Skin epidermis (tissue), 12 donors: Measurements from ENCODE around the gene GAL3ST1.
A peak's percentile ranks its signal among the peaks of the same experiment; 100 is the strongest.
"Not testable (repeated sequence)": the region's sequence is repeated elsewhere in the genome, so short reads cannot be mapped to it uniquely, and the experiment has no call there.

Source experiments
- H3K27ac ChIP-seq, 21 experiments: fragments of 200-600 bp; sonication (generic) in 11 of 21; one replicate each; pipeline ENCODE4 v1.5.0; 2020; ENCODE audit warnings: mild to moderate bottlenecking in 3 of 21, inconsistent platforms in 2 of 21, moderate library complexity in 2 of 21
- H3K4me3 ChIP-seq, 7 experiments: fragments of 200-600 bp; sonication (generic) in 2 of 7; one replicate each; pipeline ENCODE4 v1.5.0; 2020; ENCODE audit warnings: inconsistent platforms in 2 of 7, mild to moderate bottlenecking in 2 of 7, moderate library complexity in 1 of 7

GAL3ST1 gene

GRCh38 chr22:30574095-30574981 is at the start of gene GAL3ST1:
Gene GAL3ST1, minus strand, starts transcription at chr22:30574665. Its CDS starts 17,273 bp downstream, at chr22:30557392.
- peak within 1 kb of the TSS in 1 of 7 experiments; percentile 5 for H3K4me3 ChIP-seq
- no peak within 1 kb of the TSS for H3K27ac ChIP-seq

- not testable (repeated sequence) for H3K4me3 ChIP-seq, H3K27ac ChIP-seq
Measured at GRCh38 chr22:30619909-30620308, 45.4 kb upstream of the GAL3ST1 start.

- Histone ChIP-seq H3K4me3 (no peak overlapping the region), H3K27ac (no peak overlapping the region)
Measured at GRCh38 chr22:30617819-30618218, 43.4 kb upstream of the GAL3ST1 start.

- Histone ChIP-seq H3K27ac (no peak overlapping the region), H3K4me3 (no peak overlapping the region)
Measured at GRCh38 chr22:30615543-30615954, 41.1 kb upstream of the GAL3ST1 start.

- Histone ChIP-seq H3K4me3 (no peak overlapping the region), H3K27ac (no peak overlapping the region)
Measured at GRCh38 chr22:30614879-30615278, 40.4 kb upstream of the GAL3ST1 start.

GRCh38 chr22:30614268-30614667 is 39.8 kb upstream of the GAL3ST1 start:
- H3K27ac ChIP-seq: no peak overlapping the region

GRCh38 chr22:30612789-30613188 is 38.3 kb upstream of the GAL3ST1 start:
- Histone ChIP-seq H3K27ac (no peak overlapping the region), H3K4me3 (no peak overlapping the region)

More at GRCh38 chr22:30614268-30614667, 39.8 kb upstream of the GAL3ST1 start:
- H3K4me3 ChIP-seq: no peak overlapping the region

- H3K27ac ChIP-seq: no peak overlapping the region
Measured at GRCh38 chr22:30611197-30611596, 36.7 kb upstream of the GAL3ST1 start.

GRCh38 chr22:30610299-30610698 is 35.8 kb upstream of the GAL3ST1 start:
- Histone ChIP-seq H3K4me3 (no peak overlapping the region), H3K27ac (peak overlapping the region in 1 of 21 experiments; percentile 65)

More at GRCh38 chr22:30611197-30611596, 36.7 kb upstream of the GAL3ST1 start:
- H3K4me3 ChIP-seq: no peak overlapping the region

GRCh38 chr22:30609260-30610185 is 35.1 kb upstream of the GAL3ST1 start:
- H3K4me3 ChIP-seq: no peak overlapping the region

GRCh38 chr22:30607939-30608338 is 33.5 kb upstream of the GAL3ST1 start:
- no peak overlapping the region for H3K4me3 ChIP-seq
- H3K27ac ChIP-seq: peak overlapping the region in 14 of 21 experiments; percentile 7 to 90 (median 76)

More at GRCh38 chr22:30609260-30610185, 35.1 kb upstream of the GAL3ST1 start:
- H3K27ac ChIP-seq: peak overlapping the region in 19 of 21 experiments; percentile 10 to 81 (median 55)

- H3K4me3 ChIP-seq: peak overlapping the region; percentile 31 to 56 (median 45)
- peak overlapping the region in 20 of 21 experiments; percentile 9 to 90 (median 79) for H3K27ac ChIP-seq
Measured at GRCh38 chr22:30607300-30607930, 33.0 kb upstream of the GAL3ST1 start.

GRCh38 chr22:30606455-30607299 is 32.2 kb upstream of the GAL3ST1 start, which contains the start of gene TCN2:
Gene TCN2, plus strand, starts transcription at chr22:30607174. Its CDS starts 158 bp downstream, at chr22:30607332.
- Histone ChIP-seq H3K4me3 (peak within 1 kb of the TSS; percentile 31 to 56 (median 45)), H3K27ac (peak within 1 kb of the TSS; percentile 9 to 90 (median 79))

GRCh38 chr22:30605449-30606110 is 31.1 kb upstream of the GAL3ST1 start:
- Histone ChIP-seq H3K4me3 (peak overlapping the region in 2 of 7 experiments; percentile 50 to 56), H3K27ac (peak overlapping the region in 12 of 21 experiments; percentile 62 to 90 (median 81))

- Histone ChIP-seq H3K4me3 (no peak overlapping the region), H3K27ac (no peak overlapping the region)
Measured at GRCh38 chr22:30604723-30605122, 30.3 kb upstream of the GAL3ST1 start.

GRCh38 chr22:30603801-30604200 is 29.3 kb upstream of the GAL3ST1 start:
- H3K27ac ChIP-seq: no peak overlapping the region
- no peak overlapping the region for H3K4me3 ChIP-seq

- Histone ChIP-seq H3K4me3 (no peak overlapping the region), H3K27ac (no peak overlapping the region)
Measured at GRCh38 chr22:30602049-30602448, 27.6 kb upstream of the GAL3ST1 start.

- Histone ChIP-seq H3K4me3 (no peak overlapping the region), H3K27ac (no peak overlapping the region)
Measured at GRCh38 chr22:30601464-30601863, 27.0 kb upstream of the GAL3ST1 start.
